Testis (tissue), 3 donors: ENCODE measurements around the gene UNC13C. TPM values are rescaled to one million over a fixed set of nuclear protein-coding genes. Genes with fewer than 3 reads are reported as not detected.

Experiments used
- DNase-seq: peaks from one replicate; pipeline ENCODE4 v3.0.0-alpha.2; 2019
- H3K27ac ChIP-seq, 2 donors: fragments of 200-600 bp; sonication (generic); one replicate each; pipeline ENCODE4 v1.5.1; 2019
- H3K27me3 ChIP-seq: fragments of 200-600 bp; sonication (generic); one replicate; pipeline ENCODE4 v1.5.1; 2019
- H3K36me3 ChIP-seq: fragments of 200-600 bp; sonication (generic); one replicate; pipeline ENCODE4 v1.5.1; 2017; ENCODE audit warnings: low read depth; ENCODE audit errors: missing control alignments
- H3K4me1 ChIP-seq: fragments of 200-600 bp; sonication (generic); one replicate; pipeline ENCODE4 v1.5.1; 2019
- H3K4me3 ChIP-seq, 2 donors: fragments of 200-600 bp; sonication (generic); one replicate each; pipeline ENCODE4 v1.5.1; 2017 to 2019
- H3K9me3 ChIP-seq: fragments of 200-600 bp; sonication (generic); one replicate; pipeline ENCODE4 v1.5.1; 2017
- POLR2A ChIP-seq: fragments of 450-650 bp; IDR thresholded peaks from one replicate; pipeline ENCODE4 v1.6.1; 2017; ENCODE audit warnings: antibody characterized with exemption, mild to moderate bottlenecking, moderate library complexity
- WGBS, 2 donors: methylation state at CpG; one replicate each; pipeline ENCODE4 v1.1.5; 2018; 5-methylcytosine and 5-hydroxymethylcytosine counted together
- intact Hi-C: fragments of 100-400 bp; cut with DNase I; formaldehyde crosslinking; loops from one replicate; pipeline ENCODE4 v1.15.1; 2023; ENCODE audit warnings: low total_unique reads
- polyA plus RNA-seq: library from polyadenylated mRNA; stranded (reverse); fragments of 350-450 nt; fragmentation: Illumina TruSeq; extraction: RNeasy Lipid Tissue Mini Kit (QIAGEN cat#74804); gene quantifications from one replicate; pipeline ENCODE4 v1.2.3, GENCODE V29; 2014; ENCODE audit warnings: low read depth, low replicate concordance; ENCODE audit not compliant: insufficient read depth
- total RNA-seq, 2 donors: library from RNA; depleted of rRNA; stranded (reverse); fragments of >200 nt; gene quantifications; one replicate each; pipeline ENCODE4 v1.2.3, GENCODE V29; 2016
- TF ChIP-seq, protein P1 (sequence below), 3 experiments: fragments of 450-650 bp in 2 of 3; fragments of 200-600 bp in 1 of 3; sonication (generic) in 1 of 3; IDR thresholded peaks; one replicate each; pipeline ENCODE4 v1.5.1; 2016 to 2019; ENCODE audit warnings: antibody characterized with exemption in 3 of 3, mild to moderate bottlenecking in 2 of 3, moderate library complexity in 1 of 3

Gene UNC13C
- total and polyA plus RNA-seq, 3 donors from 2014 or later = 6.1 to 24.7 (median 8.8) TPM

DNA sequence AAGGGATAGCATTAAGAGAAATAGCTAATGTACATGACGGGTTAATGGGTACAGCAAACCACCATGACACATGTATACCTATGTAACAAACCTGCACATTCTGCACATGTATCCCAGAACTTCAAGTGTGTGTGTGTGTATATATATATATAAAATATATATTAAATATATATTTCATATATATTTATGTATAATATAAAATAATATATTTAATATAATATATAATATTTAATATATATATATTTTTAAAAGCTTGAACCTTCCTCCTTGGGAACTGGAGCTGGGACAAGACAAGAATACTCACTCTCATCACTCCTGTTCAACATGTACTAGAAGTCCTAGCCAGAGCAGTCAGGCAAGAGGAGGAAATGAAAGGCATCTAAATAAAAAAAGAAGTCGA, 149.3 kb downstream of the UNC13C start:
- no peaks in the 10 kb centered on the region for H3K36me3 ChIP-seq
- 83 to 93% methylated on average over 2 of the region's 2 CpGs for whole genome bisulfite sequencing, 2 donors
- DNase-seq = no peak
- intact Hi-C loops = no loop called here
- H3K9me3 ChIP-seq = no peaks in the 10 kb centered on the region
- no peaks in the 10 kb centered on the region for H3K4me1 ChIP-seq
- no peak overlapping the region for H3K27ac ChIP-seq
- TF ChIP-seq POLR2A = no peak
- TF ChIP-seq, protein P1, sequence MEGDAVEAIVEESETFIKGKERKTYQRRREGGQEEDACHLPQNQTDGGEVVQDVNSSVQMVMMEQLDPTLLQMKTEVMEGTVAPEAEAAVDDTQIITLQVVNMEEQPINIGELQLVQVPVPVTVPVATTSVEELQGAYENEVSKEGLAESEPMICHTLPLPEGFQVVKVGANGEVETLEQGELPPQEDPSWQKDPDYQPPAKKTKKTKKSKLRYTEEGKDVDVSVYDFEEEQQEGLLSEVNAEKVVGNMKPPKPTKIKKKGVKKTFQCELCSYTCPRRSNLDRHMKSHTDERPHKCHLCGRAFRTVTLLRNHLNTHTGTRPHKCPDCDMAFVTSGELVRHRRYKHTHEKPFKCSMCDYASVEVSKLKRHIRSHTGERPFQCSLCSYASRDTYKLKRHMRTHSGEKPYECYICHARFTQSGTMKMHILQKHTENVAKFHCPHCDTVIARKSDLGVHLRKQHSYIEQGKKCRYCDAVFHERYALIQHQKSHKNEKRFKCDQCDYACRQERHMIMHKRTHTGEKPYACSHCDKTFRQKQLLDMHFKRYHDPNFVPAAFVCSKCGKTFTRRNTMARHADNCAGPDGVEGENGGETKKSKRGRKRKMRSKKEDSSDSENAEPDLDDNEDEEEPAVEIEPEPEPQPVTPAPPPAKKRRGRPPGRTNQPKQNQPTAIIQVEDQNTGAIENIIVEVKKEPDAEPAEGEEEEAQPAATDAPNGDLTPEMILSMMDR (IDR thresholded peaks at IDR 0.05) = no peak
- no peaks in the 10 kb centered on the region for H3K27me3 ChIP-seq
- H3K4me3 ChIP-seq = no peak overlapping the region

DNA sequence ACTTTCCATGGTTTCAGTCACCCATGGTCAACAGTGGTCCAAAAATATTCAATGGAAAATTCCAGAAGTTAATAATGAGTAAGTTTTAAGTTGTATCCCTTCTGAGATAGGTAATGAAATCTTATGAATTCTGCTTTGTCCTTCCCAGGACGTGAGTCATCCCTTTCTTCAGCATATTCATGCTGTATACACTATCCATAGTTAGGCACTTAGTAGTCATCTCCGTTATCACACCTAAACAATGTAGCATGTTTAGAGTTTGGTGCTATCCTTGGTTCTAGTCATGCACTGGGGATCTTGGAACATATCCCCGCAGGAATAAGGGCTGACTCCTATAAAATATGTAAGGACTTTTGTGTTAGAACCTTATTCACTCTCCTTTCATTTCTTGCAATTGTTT, 153.2 kb downstream of the UNC13C start:
- WGBS, 2 donors = 73 to 79% methylated on average over 3 of the region's 3 CpGs
- intact Hi-C loops = no loop called here
- no peaks in the 10 kb centered on the region for H3K9me3 ChIP-seq

DNA sequence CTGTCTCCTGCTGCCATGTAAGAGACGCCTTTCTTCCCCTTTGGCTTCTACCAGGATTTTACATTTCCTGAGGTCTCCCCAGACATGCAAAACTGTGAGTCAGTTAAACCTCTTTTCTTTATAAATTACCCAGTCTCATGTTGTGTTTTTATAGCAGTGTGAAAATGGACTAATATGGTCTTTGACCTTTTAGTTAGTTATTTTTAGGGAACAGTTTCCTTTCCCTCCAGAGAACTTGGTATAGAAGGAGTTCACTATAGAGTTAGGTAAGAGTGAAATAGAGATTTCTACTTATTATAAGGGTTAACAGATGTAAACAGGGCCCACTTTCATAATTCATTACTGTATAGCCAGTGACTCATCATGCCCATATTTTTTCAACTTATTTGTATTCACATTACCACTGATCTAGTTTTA, 170.9 kb downstream of the UNC13C start:
- Histone ChIP-seq H3K36me3 (no peaks in the 10 kb centered on the region), H3K27me3 (no peaks in the 10 kb centered on the region), H3K4me3 (no peak overlapping the region), H3K27ac (no peak overlapping the region), H3K4me1 (no peaks in the 10 kb centered on the region), H3K9me3 (no peaks in the 10 kb centered on the region)
- WGBS, 2 donors = 72 to 94% methylated on average over 1 of the region's 1 CpG
- TF ChIP-seq, protein P1 (IDR thresholded peaks at IDR 0.05) = no peak
- no peak for TF ChIP-seq POLR2A
- DNase-seq = no peak
- intact Hi-C loops = no loop called here

More for the DNA sequence above, 153.2 kb downstream of the UNC13C start:
- TF ChIP-seq POLR2A = no peak
- TF ChIP-seq, protein P1 (IDR thresholded peaks at IDR 0.05) = no peak
- H3K4me1 ChIP-seq = no peaks in the 10 kb centered on the region
- no peak overlapping the region for H3K4me3 ChIP-seq
- DNase-seq = no peak
- H3K27ac ChIP-seq = no peak overlapping the region
- H3K36me3 ChIP-seq = no peaks in the 10 kb centered on the region
- no peaks in the 10 kb centered on the region for H3K27me3 ChIP-seq

DNA sequence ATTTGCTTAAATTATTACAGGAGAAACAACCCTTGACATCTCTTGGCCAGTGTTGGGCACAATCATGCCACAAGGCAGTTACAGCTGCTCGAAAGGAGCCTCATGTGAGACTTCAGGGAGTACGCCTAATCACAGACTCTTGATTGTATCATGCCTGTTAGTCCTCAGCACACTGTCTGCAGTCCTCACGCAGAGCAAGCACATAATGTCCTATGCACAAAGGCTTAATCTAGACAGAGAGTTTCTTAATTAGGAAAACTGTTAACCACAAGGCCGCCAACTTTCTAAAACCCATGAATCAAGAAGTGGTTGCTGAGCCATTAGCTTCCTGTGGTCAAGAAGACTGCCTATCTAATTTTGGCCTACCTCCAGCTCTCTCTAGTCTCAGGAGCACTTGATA, 172.0 kb downstream of the UNC13C start:
- no peaks in the 10 kb centered on the region for H3K4me1 ChIP-seq
- H3K27ac ChIP-seq = no peak overlapping the region
- 22 to 46% methylated on average over 4 of the region's 4 CpGs for WGBS, 2 donors
- H3K27me3 ChIP-seq = no peaks in the 10 kb centered on the region
- no peaks in the 10 kb centered on the region for H3K36me3 ChIP-seq
- H3K9me3 ChIP-seq = no peaks in the 10 kb centered on the region
- TF ChIP-seq POLR2A = no peak
- TF ChIP-seq, protein P1 (IDR thresholded peaks at IDR 0.05) = no peak
- no peak overlapping the region for H3K4me3 ChIP-seq
- intact Hi-C loops = no loop called here
- DNase-seq = peak; percentile 16

DNA sequence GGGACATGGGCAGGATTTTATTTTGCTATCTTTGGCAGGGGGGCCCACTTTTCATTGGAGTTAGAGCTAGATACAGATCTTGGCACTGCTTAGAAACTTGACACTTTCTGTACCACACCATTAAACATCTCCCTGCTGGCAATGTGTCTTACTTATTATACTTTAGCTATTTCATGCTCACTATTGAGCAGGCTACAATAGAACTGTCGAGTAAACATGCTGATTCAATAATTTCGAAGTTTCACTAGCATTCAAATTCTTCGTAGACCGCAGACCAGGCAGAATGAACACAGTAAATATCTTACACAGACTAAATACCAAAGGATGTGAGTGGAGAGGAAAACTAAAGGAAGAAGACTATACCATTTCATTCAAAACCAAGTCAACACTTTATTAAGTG, 180.8 kb downstream of the UNC13C start:
- Histone ChIP-seq H3K4me1 (no peaks in the 10 kb centered on the region), H3K36me3 (no peaks in the 10 kb centered on the region), H3K27ac (no peak overlapping the region), H3K9me3 (no peaks in the 10 kb centered on the region), H3K4me3 (no peak overlapping the region), H3K27me3 (no peaks in the 10 kb centered on the region)
- 89 to 95% methylated on average over 4 of the region's 4 CpGs for WGBS, 2 donors
- TF ChIP-seq, protein P1 (IDR thresholded peaks at IDR 0.05) = no peak
- TF ChIP-seq POLR2A = no peak
- no peak for DNase-seq
- intact Hi-C loops = no loop called here
